GM12874 (cell line): ENCODE results near the gene ZKSCAN1.

Source experiments
- CTCF ChIP-seq: IDR thresholded peaks from 2 replicates; pipeline ENCODE4 v1.5.1; 2011; ENCODE audit warnings: low read depth, mild to moderate bottlenecking, control low read depth, low read length, moderate library complexity; ENCODE audit not compliant: insufficient read depth

The ZKSCAN1 gene

DNA sequence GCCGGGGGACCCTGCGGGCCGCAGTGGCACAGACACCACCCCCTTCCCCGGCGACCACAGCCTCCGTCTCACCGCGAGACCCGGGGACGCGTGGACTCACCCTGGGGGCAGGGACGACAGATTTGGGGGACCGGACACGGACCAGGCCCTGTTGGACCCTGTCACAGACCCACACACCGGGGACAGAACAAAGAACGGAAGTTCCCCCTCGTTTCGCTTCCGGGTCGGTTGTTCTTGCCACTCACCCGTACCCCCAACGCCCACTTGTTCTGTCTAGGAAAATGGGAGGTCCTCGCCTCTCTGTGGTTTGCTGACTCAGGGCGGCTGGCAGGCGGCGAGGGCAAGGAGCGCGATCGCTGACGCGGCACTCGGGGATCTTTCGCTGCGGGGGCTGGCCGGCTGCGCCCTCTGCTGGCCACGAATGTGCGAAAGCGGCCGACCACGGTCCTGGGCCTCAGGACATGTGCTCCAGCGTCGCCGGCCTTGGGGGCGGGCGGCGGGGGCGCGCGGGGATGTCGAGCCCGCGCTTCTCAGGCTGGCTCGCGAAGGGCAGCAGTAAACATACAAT lies 66.2 kb downstream of the ZKSCAN1 start, which contains the start of gene ZNF3:
Gene ZNF3 (minus strand): TSS at position 189 of the 568 bp plus-strand sequence. CDS start 4,366 bp downstream, outside the sequence.
- TF ChIP-seq CTCF = peak; percentile 94

DNA sequence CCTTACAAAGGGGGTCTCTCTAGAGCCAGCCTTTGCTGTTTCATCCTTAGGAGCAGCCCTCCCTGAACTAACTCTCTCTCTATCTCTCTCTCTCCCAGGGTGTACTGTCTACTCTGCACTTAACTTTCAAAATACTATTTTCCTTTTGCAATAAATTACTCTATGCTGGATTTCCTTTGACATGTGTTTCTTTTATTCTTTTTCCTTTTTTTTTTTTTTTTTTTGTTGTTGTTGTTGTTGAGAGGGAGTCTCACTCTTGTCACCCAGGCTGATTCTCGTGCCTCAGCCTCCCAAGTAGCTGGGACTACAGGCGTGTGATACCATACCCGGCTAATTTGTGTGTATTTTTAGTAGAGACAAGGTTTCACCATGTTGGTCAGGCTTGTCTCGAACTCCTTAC lies 67.6 kb downstream of the ZKSCAN1 start:
- TF ChIP-seq CTCF = no peak

DNA sequence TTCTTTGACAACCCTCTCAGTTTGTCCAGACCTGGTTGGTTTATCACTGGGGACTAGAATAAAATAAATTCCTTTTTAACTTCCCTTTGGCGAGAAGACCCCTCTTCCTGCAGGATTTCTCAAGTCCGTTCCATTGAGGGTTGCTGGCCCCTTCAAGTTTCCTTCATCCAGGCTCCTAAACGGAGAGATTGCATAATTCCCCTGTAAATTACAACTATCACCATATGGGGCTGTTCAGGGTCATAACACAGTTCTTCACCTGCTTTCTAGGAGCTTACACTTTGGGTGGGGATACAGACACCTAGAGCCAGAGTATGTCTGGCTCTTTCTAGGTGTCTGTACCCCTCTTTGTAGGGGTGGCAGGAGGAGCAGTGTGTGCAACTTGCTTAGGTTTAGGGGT lies 70.1 kb downstream of the ZKSCAN1 start:
- no peak for TF ChIP-seq CTCF

- TF ChIP-seq CTCF = no peak
These were observed 71.8 kb downstream of the ZKSCAN1 start for GRCh38 chr7:100087055-100087750.

- no peak for TF ChIP-seq CTCF
These were observed 72.8 kb downstream of the ZKSCAN1 start for GRCh38 chr7:100088095-100088620.

GRCh38 chr7:100088621-100089457 lies 73.4 kb downstream of the ZKSCAN1 start, which contains the start of gene COPS6:
Gene COPS6, plus strand, starts transcription at chr7:100088969. Its CDS starts 22 bp downstream, at chr7:100088991.
- no peak for TF ChIP-seq CTCF
